Effector memory CD8-positive, alpha-beta T cell (primary cell): ENCODE data around the gene ALOX15B.
A peak's percentile ranks its signal among the peaks of the same experiment; 100 is the strongest.
"Not testable (repeated sequence)": the region's sequence is repeated elsewhere in the genome, so short reads cannot be mapped to it uniquely, and the experiment has no call there.

ENCODE experiments used
- ATAC-seq: fragments of 150-1000 bp; cut with Tn5 transposase; replicated peaks from 2 replicates; pipeline ENCODE4 v1.10.0; 2021; ENCODE audit warnings: mild to moderate bottlenecking, moderate library complexity
- DNase-seq, 3 experiments: peaks; one replicate each; pipeline ENCODE4 v3.0.0; 2021
- H3K27ac Mint-ChIP-seq, 2 donors: one replicate each; pipeline ENCODE4 v1.8.0; 2022; ENCODE audit warnings: mild to moderate bottlenecking in 2 of 2, mixed read lengths in 2 of 2, moderate library complexity in 2 of 2
- H3K27me3 Mint-ChIP-seq, 2 donors: one replicate each; pipeline ENCODE4 v1.8.0; 2022; ENCODE audit warnings: mixed read lengths in 2 of 2
- H3K36me3 Mint-ChIP-seq: one replicate; pipeline ENCODE4 v1.8.0; 2022; ENCODE audit warnings: mild to moderate bottlenecking, moderate library complexity, mixed read lengths; ENCODE audit not compliant: insufficient read depth
- H3K4me1 Mint-ChIP-seq, 2 donors: one replicate each; pipeline ENCODE4 v1.8.0; 2022; ENCODE audit warnings: low read depth in 2 of 2, mixed read lengths in 2 of 2
- H3K4me3 Mint-ChIP-seq, 2 donors: one replicate each; pipeline ENCODE4 v1.8.0; 2022; ENCODE audit warnings: mild to moderate bottlenecking in 2 of 2, mixed read lengths in 2 of 2, moderate library complexity in 2 of 2
- H3K9me3 Mint-ChIP-seq, 2 donors: one replicate each; pipeline ENCODE4 v1.8.0; 2022; ENCODE audit warnings: mixed read lengths in 2 of 2

ALOX15B gene

DNA sequence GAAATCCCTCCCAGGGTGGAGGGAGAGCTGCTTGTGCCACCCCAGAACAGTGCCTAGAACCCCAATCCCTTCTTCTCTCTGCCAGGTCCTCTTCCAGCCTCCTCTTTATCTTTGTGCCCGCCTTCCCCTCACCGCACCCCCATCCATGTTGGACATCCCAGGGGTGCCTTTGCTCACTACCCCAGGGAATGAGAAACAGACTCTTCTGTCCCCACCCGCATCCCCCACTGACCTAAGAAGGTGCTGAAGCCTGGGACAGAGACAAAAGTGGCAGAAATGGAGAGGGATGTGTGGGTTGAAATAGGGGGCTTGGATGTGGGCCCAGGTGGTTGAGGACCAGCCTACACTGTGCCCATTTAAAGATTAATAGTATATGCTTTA lies 17.0 kb downstream of the ALOX15B start:
- Mint-ChIP-seq H3K4me1 (peaks cover 7 to 12% of the 10 kb centered on the region in 2 donors), H3K27ac (no peak overlapping the region), H3K4me3 (peak overlapping the region in 1 of 2 donors; percentile 8), H3K27me3 (peaks cover 22 to 25% of the 10 kb centered on the region in 2 donors), H3K9me3 (no peaks in the 10 kb centered on the region), H3K36me3 (no peaks in the 10 kb centered on the region)
- ATAC-seq (no peak), DNase-seq (no peak)

DNA sequence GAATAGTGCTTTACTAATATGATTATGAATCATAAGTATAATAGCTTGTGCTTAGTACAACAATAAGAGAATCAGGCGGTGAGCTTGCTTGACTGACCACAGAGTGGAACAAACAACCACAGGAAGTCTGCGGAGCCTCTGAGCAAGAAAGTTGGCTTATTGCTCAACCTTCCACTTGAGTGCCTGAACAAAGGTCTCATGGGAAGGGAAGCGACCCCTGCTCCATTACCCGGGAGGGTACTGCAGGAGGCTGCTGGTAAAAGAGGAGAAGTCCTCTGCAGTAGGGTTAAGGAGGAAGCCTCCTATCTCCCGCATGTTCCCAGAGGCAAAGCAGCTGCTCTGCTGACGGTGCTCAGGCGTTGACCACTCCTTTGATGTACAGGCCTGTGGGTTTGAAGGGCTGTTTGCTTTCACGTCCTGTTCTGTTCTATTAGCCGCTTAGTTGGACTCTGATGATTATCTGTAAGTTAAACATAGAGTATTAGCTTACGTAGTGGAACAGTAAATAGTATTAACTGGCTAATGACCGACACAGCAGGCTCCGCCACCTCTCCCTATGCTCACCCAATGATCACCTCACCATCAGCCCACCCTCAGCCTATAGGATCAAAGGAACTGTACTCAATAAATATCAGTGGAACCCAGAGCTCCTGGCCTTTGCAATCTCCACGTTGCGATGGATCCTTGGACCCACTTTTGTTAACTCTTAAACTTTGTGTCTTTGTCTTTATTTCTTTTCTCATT lies 17.5 kb downstream of the ALOX15B start:
- peaks cover 7 to 12% of the 10 kb centered on the region in 2 donors for H3K4me1 Mint-ChIP-seq
- DNase-seq (peak in 1 of 3 experiments; percentile 23), ATAC-seq (peak; percentile 65)
- peaks cover 27 to 30% of the 10 kb centered on the region in 2 donors for H3K27me3 Mint-ChIP-seq
- H3K4me3 Mint-ChIP-seq: peak overlapping the region in 1 of 2 donors; percentile 8
- no peaks in the 10 kb centered on the region for H3K9me3 Mint-ChIP-seq
- no peaks in the 10 kb centered on the region for H3K36me3 Mint-ChIP-seq
- no peak overlapping the region for H3K27ac Mint-ChIP-seq

- Mint-ChIP-seq H3K27ac (no peak overlapping the region), H3K9me3 (no peaks in the 10 kb centered on the region), H3K36me3 (no peaks in the 10 kb centered on the region), H3K27me3 (peaks cover 33 to 37% of the 10 kb centered on the region in 2 donors), H3K4me1 (peaks cover 7 to 12% of the 10 kb centered on the region in 2 donors), H3K4me3 (no peak overlapping the region)
- DNase-seq: no peak
- ATAC-seq: no peak
Measured at GRCh38 chr17:8056976-8057625, 18.2 kb downstream of the ALOX15B start.

DNA sequence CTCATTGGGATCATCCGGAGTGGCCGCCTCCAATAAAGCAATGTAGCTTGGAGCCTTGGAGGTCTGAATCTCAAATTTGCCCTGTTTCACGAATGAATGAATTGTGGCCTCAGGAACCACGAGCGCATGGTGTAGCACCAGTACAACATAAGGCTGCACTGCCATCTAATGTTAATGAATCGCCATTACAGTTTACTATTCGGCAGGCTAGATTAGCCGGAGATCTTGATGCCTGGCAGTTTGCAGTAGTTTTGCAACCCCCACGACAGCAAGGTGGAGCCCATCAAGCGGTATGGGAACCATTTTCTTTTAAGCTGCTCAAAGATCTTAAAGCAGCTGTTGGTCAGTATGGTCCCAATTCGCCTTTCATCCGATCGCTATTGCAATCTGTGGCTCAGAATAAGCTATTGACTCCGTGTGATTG lies 18.8 kb downstream of the ALOX15B start:
- peak; percentile 90 for ATAC-seq
- Mint-ChIP-seq H3K4me3 (no peak overlapping the region), H3K27me3 (peaks cover 39 to 43% of the 10 kb centered on the region in 2 donors)

DNA sequence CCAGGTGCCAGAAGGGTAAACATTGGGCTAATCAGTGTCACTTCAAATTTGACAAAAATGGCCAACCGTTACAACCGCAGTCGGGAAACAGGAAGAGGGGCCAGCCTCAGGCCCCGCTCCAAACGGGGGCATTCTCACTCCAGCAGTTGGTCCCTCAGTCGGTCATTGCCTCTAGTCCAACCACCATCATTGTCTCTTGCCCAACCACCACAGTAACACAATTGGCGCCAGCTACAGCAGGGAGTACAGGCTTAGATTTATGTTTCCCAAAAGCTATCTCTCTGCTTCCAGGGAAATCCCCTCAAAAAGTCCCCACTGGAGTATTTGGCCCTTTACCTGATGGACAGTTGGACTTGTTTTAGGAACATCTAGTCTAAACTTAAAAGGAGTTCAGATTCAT lies 20.3 kb downstream of the ALOX15B start:
- Mint-ChIP-seq H3K9me3 (no peaks in the 10 kb centered on the region), H3K4me1 (peaks cover 7 to 17% of the 10 kb centered on the region in 2 donors), H3K4me3 (no peak overlapping the region), H3K36me3 (no peaks in the 10 kb centered on the region), H3K27ac (no peak overlapping the region), H3K27me3 (peaks cover 48 to 57% of the 10 kb centered on the region in 2 donors)
- no peak for DNase-seq
- no peak for ATAC-seq

More for the DNA sequence above, 18.8 kb downstream of the ALOX15B start:
- H3K36me3 Mint-ChIP-seq: no peaks in the 10 kb centered on the region
- H3K4me1 Mint-ChIP-seq: peaks cover 7 to 15% of the 10 kb centered on the region in 2 donors
- DNase-seq: peak; percentile 53 to 61 (median 56)
- no peaks in the 10 kb centered on the region for H3K9me3 Mint-ChIP-seq
- H3K27ac Mint-ChIP-seq: no peak overlapping the region

GRCh38 chr17:8060274-8060673 lies 21.4 kb downstream of the ALOX15B start:
- ATAC-seq (peak; percentile 51), DNase-seq (peak; percentile 66 to 76 (median 69))
- Mint-ChIP-seq H3K4me3 (no peak overlapping the region), H3K4me1 (peaks cover 7 to 17% of the 10 kb centered on the region in 2 donors), H3K27me3 (peaks cover 54 to 65% of the 10 kb centered on the region in 2 donors), H3K36me3 (peaks cover 2% of the 10 kb centered on the region), H3K9me3 (no peaks in the 10 kb centered on the region), H3K27ac (no peak overlapping the region)

DNA sequence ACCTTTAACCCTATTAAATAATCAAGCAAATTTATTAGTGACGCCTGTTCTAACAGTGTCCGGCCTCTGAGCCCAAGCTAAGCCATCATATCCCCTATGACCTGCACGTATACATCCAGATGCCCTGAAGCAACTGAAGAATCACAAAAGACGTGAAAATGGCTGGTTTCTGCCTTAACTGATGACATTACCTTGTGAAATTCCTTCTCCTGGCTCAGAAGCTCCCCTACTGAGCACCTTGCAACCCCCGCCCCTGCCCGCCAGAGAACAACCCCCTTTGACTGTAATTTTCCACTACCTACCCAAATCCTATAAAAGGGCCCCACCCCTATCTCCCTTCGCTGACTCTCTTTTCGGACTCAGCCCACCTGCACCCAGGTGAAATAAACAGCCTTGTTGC lies 23.0 kb downstream of the ALOX15B start:
- not testable (repeated sequence) for DNase-seq, H3K36me3 Mint-ChIP-seq, H3K27ac Mint-ChIP-seq, H3K9me3 Mint-ChIP-seq, ATAC-seq, H3K4me3 Mint-ChIP-seq
- peaks cover 1 to 11% of the 10 kb centered on the region in 2 donors for H3K4me1 Mint-ChIP-seq
- peaks cover 54 to 65% of the 10 kb centered on the region in 2 donors for H3K27me3 Mint-ChIP-seq

- peaks cover 2% of the 10 kb centered on the region for H3K36me3 Mint-ChIP-seq
- H3K9me3 Mint-ChIP-seq: no peaks in the 10 kb centered on the region
- H3K27ac Mint-ChIP-seq: no peak overlapping the region
- H3K4me3 Mint-ChIP-seq: peak overlapping the region in 1 of 2 donors; percentile 8
- DNase-seq: no peak
- ATAC-seq: no peak
- H3K27me3 Mint-ChIP-seq: peaks cover 54 to 65% of the 10 kb centered on the region in 2 donors
- H3K4me1 Mint-ChIP-seq: peaks cover 1 to 7% of the 10 kb centered on the region in 2 donors
Measured at GRCh38 chr17:8062435-8062806, 23.6 kb downstream of the ALOX15B start.

GRCh38 chr17:8062807-8063483 lies 24.1 kb downstream of the ALOX15B start:
- ATAC-seq (no peak), DNase-seq (no peak)
- Mint-ChIP-seq H3K27me3 (peaks cover 54 to 65% of the 10 kb centered on the region in 2 donors), H3K36me3 (peaks cover 2% of the 10 kb centered on the region), H3K4me1 (peaks cover 1 to 5% of the 10 kb centered on the region in 2 donors), H3K9me3 (no peaks in the 10 kb centered on the region), H3K4me3 (peak overlapping the region in 1 of 2 donors; percentile 8), H3K27ac (no peak overlapping the region)

DNA sequence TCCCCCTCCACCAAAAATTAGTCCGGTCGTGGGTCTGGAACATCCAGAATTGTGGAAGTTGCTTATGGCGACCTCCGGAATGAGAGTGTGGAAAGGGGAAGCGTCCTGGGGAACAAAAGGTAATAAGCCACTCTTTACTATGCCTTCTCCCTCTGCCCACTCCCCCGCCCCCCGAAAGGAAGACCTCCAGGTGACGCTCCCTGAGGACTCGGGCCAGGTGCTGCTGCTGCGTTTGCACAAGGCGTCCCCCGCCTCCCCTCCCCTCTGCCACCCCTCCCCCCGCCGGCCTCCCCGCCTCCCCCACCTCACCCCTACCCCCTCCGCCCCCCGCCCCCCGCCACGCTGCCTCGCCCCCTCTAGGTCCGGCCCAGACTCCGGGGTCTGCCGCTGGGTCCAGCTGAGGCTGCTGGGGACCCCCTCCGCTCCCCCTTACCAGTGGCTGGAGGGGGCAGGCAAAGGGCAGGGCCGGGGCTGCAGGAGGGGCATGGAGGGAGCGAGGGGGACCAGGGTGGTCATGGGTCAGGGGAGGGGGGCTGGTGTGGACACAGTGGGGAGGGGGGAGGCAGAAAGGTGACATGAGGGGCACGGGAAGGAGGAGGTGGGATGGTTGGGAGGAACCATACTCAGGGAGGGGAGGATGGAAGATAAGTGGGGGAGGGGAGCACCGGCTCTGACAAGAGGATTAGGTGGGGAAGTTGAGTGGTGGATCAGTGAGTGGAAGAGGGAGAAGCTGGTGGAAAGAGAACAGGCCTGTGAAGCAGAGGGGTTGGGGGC lies 25.1 kb downstream of the ALOX15B start:
- no peaks in the 10 kb centered on the region for H3K9me3 Mint-ChIP-seq
- H3K4me3 Mint-ChIP-seq: no peak overlapping the region
- no peak overlapping the region for H3K27ac Mint-ChIP-seq
- DNase-seq (no peak), ATAC-seq (no peak)
- peaks cover 2% of the 10 kb centered on the region for H3K36me3 Mint-ChIP-seq
- H3K27me3 Mint-ChIP-seq: peaks cover 49 to 61% of the 10 kb centered on the region in 2 donors
- H3K4me1 Mint-ChIP-seq: peaks cover 1 to 5% of the 10 kb centered on the region in 2 donors

GRCh38 chr17:8064561-8065019 lies 25.7 kb downstream of the ALOX15B start:
- no peak for DNase-seq
- H3K27ac Mint-ChIP-seq: no peak overlapping the region
- H3K36me3 Mint-ChIP-seq: peaks cover 2% of the 10 kb centered on the region
- ATAC-seq: no peak
- peaks cover 1 to 5% of the 10 kb centered on the region in 2 donors for H3K4me1 Mint-ChIP-seq
- peaks cover 42 to 61% of the 10 kb centered on the region in 2 donors for H3K27me3 Mint-ChIP-seq
- no peaks in the 10 kb centered on the region for H3K9me3 Mint-ChIP-seq
- no peak overlapping the region for H3K4me3 Mint-ChIP-seq

DNA sequence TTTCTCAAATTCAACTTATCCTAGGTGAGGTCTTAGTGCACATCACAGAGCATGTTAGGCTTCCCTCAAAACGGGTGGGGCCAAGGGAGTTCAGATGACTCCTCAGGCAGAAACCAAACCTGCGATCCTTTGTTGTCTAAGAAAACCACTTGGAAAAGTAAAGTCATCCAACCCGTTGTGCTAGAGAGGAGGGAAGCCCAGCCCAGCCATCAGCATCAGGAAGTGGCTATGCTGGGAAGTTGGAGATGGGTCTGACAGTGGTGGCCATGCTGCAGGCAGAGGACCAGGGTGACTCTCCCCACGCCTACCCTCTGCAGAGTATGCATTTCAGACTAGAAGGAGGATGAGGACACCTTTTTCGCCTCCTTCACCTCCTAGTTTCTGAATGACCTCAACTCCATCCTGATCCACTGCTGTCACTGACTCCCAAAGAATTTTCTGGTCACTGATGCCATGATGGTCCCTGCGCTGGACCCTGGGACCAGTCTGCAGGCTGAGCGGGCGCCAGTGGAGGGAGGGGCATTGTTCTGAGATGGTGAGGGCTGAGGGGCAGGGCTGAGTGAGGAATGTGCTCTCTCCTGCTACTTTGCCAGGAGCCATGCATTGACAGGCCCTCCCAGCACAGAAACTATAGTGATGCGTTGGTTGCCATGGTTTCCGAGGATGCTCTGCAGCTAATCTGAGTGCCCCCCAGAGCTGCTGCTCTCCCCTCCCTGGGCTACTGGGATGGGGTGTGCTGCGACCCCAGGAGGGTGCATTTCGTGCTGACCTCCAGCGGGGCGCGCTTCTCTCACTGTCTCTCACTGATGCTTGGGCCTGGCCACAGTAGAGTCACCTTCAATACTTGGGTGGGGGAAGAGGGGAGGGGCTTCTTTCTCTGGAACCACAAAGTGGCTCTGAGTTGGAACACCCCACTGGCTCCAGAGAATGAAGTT lies 28.2 kb downstream of the ALOX15B start:
- H3K27ac Mint-ChIP-seq: no peak overlapping the region
- no peaks in the 10 kb centered on the region for H3K9me3 Mint-ChIP-seq

More for the DNA sequence above, 28.2 kb downstream of the ALOX15B start:
- DNase-seq: no peak
- peaks cover 0 to 5% of the 10 kb centered on the region in 2 donors for H3K4me1 Mint-ChIP-seq
- no peak for ATAC-seq
- peaks cover 2% of the 10 kb centered on the region for H3K36me3 Mint-ChIP-seq
- no peak overlapping the region for H3K4me3 Mint-ChIP-seq
- peaks cover 38 to 61% of the 10 kb centered on the region in 2 donors for H3K27me3 Mint-ChIP-seq
